ENCODE data around the gene PPFIBP2.

DNA sequence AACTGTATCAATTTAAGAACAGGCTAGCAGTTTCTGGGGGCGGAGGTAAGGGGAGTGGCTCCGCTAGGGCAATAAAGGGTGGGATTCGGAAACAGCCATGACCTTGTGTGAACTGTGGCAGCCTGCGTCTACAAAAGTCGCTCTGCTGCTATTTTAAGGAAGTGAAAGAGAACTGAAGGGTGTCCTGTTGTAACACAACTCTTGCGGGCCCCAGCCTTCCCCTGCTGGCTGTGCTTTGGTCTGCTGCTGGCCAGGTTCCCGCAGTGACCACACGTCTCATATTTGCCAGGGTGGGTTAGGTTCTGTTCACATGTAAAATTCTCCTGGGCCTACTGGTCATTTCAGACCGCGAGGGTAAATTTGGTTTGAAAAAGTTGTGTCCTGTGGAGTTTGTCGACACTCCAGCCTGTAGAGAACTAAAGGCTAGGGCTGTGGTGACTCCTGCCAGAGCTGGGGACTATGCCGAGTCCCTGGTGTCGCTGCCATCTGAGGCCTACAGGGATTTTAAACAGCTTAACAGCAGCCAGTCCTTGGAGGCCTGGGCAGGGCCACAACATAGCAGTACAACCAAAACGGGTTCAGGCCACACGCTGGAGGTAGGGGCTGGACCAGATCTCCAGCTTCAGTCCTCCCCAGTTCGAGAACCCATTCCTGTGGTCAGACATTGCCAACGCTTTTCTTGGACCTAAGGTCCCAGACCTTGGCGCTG is 1.1 kb upstream of the PPFIBP2 start:
- TF ChIP-seq POLR2AphosphoS5 (IDR thresholded peaks at IDR 0.05) (peak in 1 of 3 donors; percentile 34), POLR2A (IDR thresholded peaks at IDR 0.05) (no peak)
- TF ChIP-seq, protein P1, sequence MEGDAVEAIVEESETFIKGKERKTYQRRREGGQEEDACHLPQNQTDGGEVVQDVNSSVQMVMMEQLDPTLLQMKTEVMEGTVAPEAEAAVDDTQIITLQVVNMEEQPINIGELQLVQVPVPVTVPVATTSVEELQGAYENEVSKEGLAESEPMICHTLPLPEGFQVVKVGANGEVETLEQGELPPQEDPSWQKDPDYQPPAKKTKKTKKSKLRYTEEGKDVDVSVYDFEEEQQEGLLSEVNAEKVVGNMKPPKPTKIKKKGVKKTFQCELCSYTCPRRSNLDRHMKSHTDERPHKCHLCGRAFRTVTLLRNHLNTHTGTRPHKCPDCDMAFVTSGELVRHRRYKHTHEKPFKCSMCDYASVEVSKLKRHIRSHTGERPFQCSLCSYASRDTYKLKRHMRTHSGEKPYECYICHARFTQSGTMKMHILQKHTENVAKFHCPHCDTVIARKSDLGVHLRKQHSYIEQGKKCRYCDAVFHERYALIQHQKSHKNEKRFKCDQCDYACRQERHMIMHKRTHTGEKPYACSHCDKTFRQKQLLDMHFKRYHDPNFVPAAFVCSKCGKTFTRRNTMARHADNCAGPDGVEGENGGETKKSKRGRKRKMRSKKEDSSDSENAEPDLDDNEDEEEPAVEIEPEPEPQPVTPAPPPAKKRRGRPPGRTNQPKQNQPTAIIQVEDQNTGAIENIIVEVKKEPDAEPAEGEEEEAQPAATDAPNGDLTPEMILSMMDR (IDR thresholded peaks at IDR 0.05) = peak in 1 of 3 donors; percentile 7

All from breast epithelium (tissue), 3 donors.